KMS-11 (cell line): ENCODE measurements around the gene UMODL1.

Source experiments
- H2AFZ ChIP-seq: fragments of 200-600 bp; sonication (generic); 2 replicates; pipeline ENCODE4 v1.6.1; 2016; ENCODE audit warnings: antibody characterized with exemption, mixed run types, low read depth
- H3K27ac ChIP-seq: fragments of 200-600 bp; sonication (generic); 2 replicates; pipeline ENCODE4 v1.6.1; 2016; ENCODE audit warnings: mild to moderate bottlenecking, mixed run types
- H3K27me3 ChIP-seq: fragments of 200-600 bp; sonication (generic); 2 replicates; pipeline ENCODE4 v1.6.1; 2017; ENCODE audit warnings: mild to moderate bottlenecking, low read depth, mixed run types, moderate library complexity; ENCODE audit not compliant: insufficient read depth
- H3K36me3 ChIP-seq: fragments of 200-600 bp; sonication (generic); 2 replicates; pipeline ENCODE4 v1.6.1; 2017; ENCODE audit warnings: mild to moderate bottlenecking, mixed run types; ENCODE audit not compliant: insufficient read depth
- H3K4me1 ChIP-seq: fragments of 200-600 bp; sonication (generic); 2 replicates; pipeline ENCODE4 v1.6.1; 2016; ENCODE audit warnings: mild to moderate bottlenecking, low read depth, mixed run types; ENCODE audit not compliant: poor library complexity, severe bottlenecking
- H3K4me2 ChIP-seq: fragments of 200-600 bp; sonication (generic); 2 replicates; pipeline ENCODE4 v1.7.0; 2016; ENCODE audit warnings: mild to moderate bottlenecking, mixed run types
- H3K4me3 ChIP-seq: fragments of 200-600 bp; sonication (generic); IDR thresholded peaks from 2 replicates; pipeline ENCODE4 v1.6.1; 2017; ENCODE audit warnings: low read depth, low read length, mixed read lengths; ENCODE audit not compliant: insufficient read depth
- H3K79me2 ChIP-seq: fragments of 200-600 bp; sonication (generic); 2 replicates; pipeline ENCODE4 v1.6.1; 2016; ENCODE audit warnings: low read depth, mixed run types; ENCODE audit not compliant: insufficient read depth
- H3K9ac ChIP-seq: fragments of 200-600 bp; sonication (generic); 2 replicates; pipeline ENCODE4 v1.6.1; 2016; ENCODE audit warnings: mild to moderate bottlenecking, mixed run types
- H4K20me1 ChIP-seq: fragments of 200-600 bp; sonication (generic); 2 replicates; pipeline ENCODE4 v1.6.1; 2016; ENCODE audit warnings: mild to moderate bottlenecking, mixed run types; ENCODE audit not compliant: insufficient read depth
- CTCF ChIP-seq: fragments of 200-600 bp; sonication (generic); conservative IDR thresholded peaks from 2 replicates; pipeline ENCODE4 v1.6.1; 2017; ENCODE audit warnings: low read depth, mild to moderate bottlenecking, antibody characterized with exemption, low read length, moderate library complexity, mixed read lengths

Gene UMODL1

GRCh38 chr21:42142141-42142540 lies 71.0 kb downstream of the UMODL1 start:
- H3K36me3 ChIP-seq = no peaks in the 10 kb centered on the region
- no peak overlapping the region for H3K4me3 ChIP-seq
- no peaks in the 10 kb centered on the region for H4K20me1 ChIP-seq
- no peak overlapping the region for H3K4me2 ChIP-seq
- H3K9ac ChIP-seq = no peak overlapping the region
- H3K4me1 ChIP-seq = peaks cover 7% of the 10 kb centered on the region
- H3K79me2 ChIP-seq = no peaks in the 10 kb centered on the region
- no peak overlapping the region for H3K27ac ChIP-seq
- no peak for TF ChIP-seq CTCF
- H2AFZ ChIP-seq = no peak overlapping the region
- no peaks in the 10 kb centered on the region for H3K27me3 ChIP-seq

- no peaks in the 10 kb centered on the region for H4K20me1 ChIP-seq
- H3K27ac ChIP-seq = no peak overlapping the region
- H3K79me2 ChIP-seq = no peaks in the 10 kb centered on the region
- no peak for TF ChIP-seq CTCF
- no peak overlapping the region for H3K4me2 ChIP-seq
- no peak overlapping the region for H2AFZ ChIP-seq
- H3K27me3 ChIP-seq = no peaks in the 10 kb centered on the region
- H3K4me3 ChIP-seq = no peak overlapping the region
- no peak overlapping the region for H3K9ac ChIP-seq
- H3K36me3 ChIP-seq = no peaks in the 10 kb centered on the region
- H3K4me1 ChIP-seq = peaks cover 7% of the 10 kb centered on the region
Measured at GRCh38 chr21:42142627-42143026, 71.5 kb downstream of the UMODL1 start.

GRCh38 chr21:42143111-42143510 lies 72.0 kb downstream of the UMODL1 start:
- Histone ChIP-seq H3K79me2 (no peaks in the 10 kb centered on the region), H3K36me3 (no peaks in the 10 kb centered on the region), H3K4me1 (peaks cover 7% of the 10 kb centered on the region), H3K4me2 (no peak overlapping the region), H3K9ac (no peak overlapping the region), H3K4me3 (no peak overlapping the region), H4K20me1 (no peaks in the 10 kb centered on the region), H2AFZ (no peak overlapping the region), H3K27ac (no peak overlapping the region), H3K27me3 (peaks cover under 1% of the 10 kb centered on the region; the same call in 1 of the 2 replicates)
- no peak for TF ChIP-seq CTCF

DNA sequence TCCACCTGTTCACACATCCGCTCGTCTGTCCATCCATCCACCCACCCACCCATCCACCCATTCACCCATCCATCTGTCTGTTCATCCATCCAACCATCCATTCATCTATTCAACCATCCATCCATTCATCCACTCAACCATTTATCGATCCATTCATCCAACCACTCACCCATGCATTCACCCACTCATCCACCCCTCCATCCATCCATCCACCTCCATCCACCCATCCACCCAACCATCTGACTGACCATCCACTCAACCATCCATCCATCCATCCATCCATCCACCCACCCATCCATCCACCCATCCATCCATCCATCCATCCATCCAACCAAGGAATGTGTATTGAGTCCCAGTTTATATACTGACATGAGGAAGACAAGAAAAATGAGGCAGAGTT lies 73.1 kb downstream of the UMODL1 start:
- no peak overlapping the region for H3K4me3 ChIP-seq
- no peaks in the 10 kb centered on the region for H4K20me1 ChIP-seq
- peaks cover 7% of the 10 kb centered on the region for H3K4me1 ChIP-seq
- no peak for TF ChIP-seq CTCF
- no peak overlapping the region for H3K9ac ChIP-seq
- H2AFZ ChIP-seq = no peak overlapping the region
- no peaks in the 10 kb centered on the region for H3K79me2 ChIP-seq
- peaks cover 3% of the 10 kb centered on the region for H3K27me3 ChIP-seq
- H3K36me3 ChIP-seq = no peaks in the 10 kb centered on the region
- no peak overlapping the region for H3K27ac ChIP-seq
- H3K4me2 ChIP-seq = no peak overlapping the region
